Naive thymus-derived CD8-positive, alpha-beta T cell (primary cell): Measurements from ENCODE around the gene BCAS1. TPM values are rescaled to one million over a fixed set of nuclear protein-coding genes. Genes with fewer than 3 reads are reported as not detected.

Experiments used
- ATAC-seq, 2 donors: fragments of 150-1000 bp; cut with Tn5 transposase in 1 of 2; sonication (Bioruptor Pico), chemical (Tn5 transposase) in 1 of 2; 1 replicate in 1 of 2; 2 replicates in 1 of 2; pipeline ENCODE4 v1.10.0; 2021; ENCODE audit warnings: mild to moderate bottlenecking in 2 of 2, moderate library complexity in 2 of 2
- POLR2A ChIA-PET: fragments of 350-600 bp; sonication (Branson Sonifier 250); formaldehyde crosslinking; loops from one replicate; lab custom pipeline; 2021; ENCODE audit warnings: antibody characterized with exemption; lab: Charles Lee
- DNase-seq, 10 donors: peaks; one replicate each; pipeline versions ENCODE4 v3.0.0 to v3.0.0-alpha.2; 2020 to 2022
- H3K27ac Mint-ChIP-seq, 10 donors: one replicate each; pipeline ENCODE4 v1.8.0; 2020 to 2022; ENCODE audit warnings: mild to moderate bottlenecking in 10 of 10, mixed read lengths in 10 of 10, moderate library complexity in 4 of 10, inconsistent platforms in 1 of 10
- H3K27me3 Mint-ChIP-seq, 5 donors: one replicate each; pipeline ENCODE4 v1.8.0; 2021 to 2022; ENCODE audit warnings: mixed read lengths in 5 of 5
- H3K36me3 Mint-ChIP-seq, 3 donors: one replicate each; pipeline ENCODE4 v1.8.0; 2020 to 2022; ENCODE audit warnings: mixed read lengths in 3 of 3, mild to moderate bottlenecking in 2 of 3, inconsistent platforms in 1 of 3
- H3K4me1 Mint-ChIP-seq, 4 donors: one replicate each; pipeline ENCODE4 v1.8.0; 2021 to 2022; ENCODE audit warnings: mixed read lengths in 4 of 4
- H3K4me3 Mint-ChIP-seq, 10 donors: one replicate each; pipeline ENCODE4 v1.8.0; 2020 to 2022; ENCODE audit warnings: mild to moderate bottlenecking in 10 of 10, mixed read lengths in 10 of 10, moderate library complexity in 6 of 10, inconsistent platforms in 1 of 10
- H3K9me3 Mint-ChIP-seq, 9 donors: one replicate each; pipeline ENCODE4 v1.8.0; 2020 to 2022; ENCODE audit warnings: mixed read lengths in 9 of 9, mild to moderate bottlenecking in 3 of 9, inconsistent platforms in 1 of 9, moderate library complexity in 1 of 9
- polyA plus RNA-seq, 3 donors: library from polyadenylated mRNA; unstranded; fragments of 300-500 nt; fragmentation: Illumina TruSeq; gene quantifications; one replicate each; pipeline ENCODE4 v1.2.3, GENCODE V29; 2021
- total RNA-seq, 8 experiments: library from RNA in 2 of 8; stranded (reverse) in 2 of 8; gene quantifications; one replicate each; pipeline ENCODE4 v1.2.3 and lab custom pipeline; 2021 to 2026

BCAS1 gene
- total and polyA plus RNA-seq, 5 experiments from 2014 or later: not detected

DNA sequence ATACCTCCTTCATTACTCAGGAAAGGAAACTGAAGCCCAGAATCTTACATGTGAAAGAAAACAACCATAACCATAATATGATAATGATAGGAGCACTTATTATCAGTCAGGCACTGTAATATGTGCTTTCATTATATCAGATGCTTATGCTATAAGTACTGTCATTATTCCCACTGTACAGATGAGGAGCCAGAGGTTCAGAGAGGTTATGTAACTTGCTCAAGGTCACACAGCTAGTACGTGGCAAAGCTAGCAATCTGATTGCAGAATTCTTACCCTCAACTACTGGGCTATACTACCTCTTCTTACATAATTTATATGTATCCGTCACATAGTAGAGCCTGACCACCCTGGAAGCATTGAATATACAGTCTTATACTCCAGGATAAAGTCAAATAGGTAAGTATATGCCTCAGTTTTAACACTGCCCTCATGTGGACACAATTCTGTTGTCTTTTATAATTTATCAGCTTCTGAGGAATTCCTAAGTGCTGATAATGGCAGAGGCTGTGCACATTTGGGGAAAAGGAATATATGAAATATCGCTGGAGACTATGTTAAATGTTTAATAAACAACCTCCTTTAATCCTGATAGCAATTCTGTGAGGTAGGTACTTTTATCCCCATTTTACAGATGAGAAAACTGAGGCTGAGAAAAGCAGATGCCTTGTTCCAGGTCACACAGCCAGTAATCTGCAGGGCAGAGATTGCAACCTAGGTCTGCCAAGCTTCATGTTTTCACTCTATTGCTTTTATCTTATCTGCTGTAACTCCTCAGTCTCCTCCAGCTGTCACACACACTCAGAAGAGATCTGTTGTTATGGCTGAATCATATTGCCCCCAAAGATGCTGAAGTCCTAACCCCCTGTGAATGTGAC lies 13.4 kb downstream of the BCAS1 start:
- DNase-seq: no peak
- Mint-ChIP-seq H3K27ac (peak overlapping the region in 1 of 10 donors; percentile 48), H3K36me3 (no peaks in the 10 kb centered on the region), H3K4me1 (peaks cover 0 to 8% (median 6%) of the 10 kb centered on the region in 4 donors), H3K4me3 (no peak overlapping the region), H3K27me3 (peaks cover 0 to 2% (median 0%) of the 10 kb centered on the region in 5 donors), H3K9me3 (peaks cover 0 to 2% (median 0%) of the 10 kb centered on the region in 9 donors)
- POLR2A ChIA-PET: no interaction called here
- ATAC-seq: no peak

DNA sequence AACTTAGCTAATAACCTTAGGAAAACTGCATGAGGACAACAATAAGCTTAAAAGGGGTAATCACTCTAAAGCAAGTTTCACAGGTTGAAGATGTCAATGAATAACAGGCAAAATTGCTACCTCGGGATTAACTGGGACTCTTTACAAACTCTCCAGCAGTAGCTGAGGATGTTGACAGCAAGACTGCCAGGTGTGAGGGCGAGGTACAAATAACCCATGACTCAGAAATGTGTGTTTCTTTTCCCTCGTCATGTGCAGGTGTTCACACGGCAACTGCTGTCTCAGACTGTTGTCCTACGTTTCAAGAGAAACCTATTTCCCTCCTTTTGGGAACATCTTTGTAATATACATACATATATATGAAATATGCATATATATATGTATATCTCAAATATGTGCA lies 15.9 kb downstream of the BCAS1 start:
- Mint-ChIP-seq H3K27me3 (peaks cover 0 to 13% (median 4%) of the 10 kb centered on the region in 5 donors), H3K4me1 (peaks cover 0 to 8% (median 7%) of the 10 kb centered on the region in 4 donors), H3K27ac (no peak overlapping the region), H3K9me3 (peaks cover 0 to 2% (median 0%) of the 10 kb centered on the region in 9 donors), H3K4me3 (no peak overlapping the region), H3K36me3 (peaks cover 0 to 4% (median 0%) of the 10 kb centered on the region in 3 donors)
- ATAC-seq: no peak
- POLR2A ChIA-PET: no interaction called here
- DNase-seq: no peak

DNA sequence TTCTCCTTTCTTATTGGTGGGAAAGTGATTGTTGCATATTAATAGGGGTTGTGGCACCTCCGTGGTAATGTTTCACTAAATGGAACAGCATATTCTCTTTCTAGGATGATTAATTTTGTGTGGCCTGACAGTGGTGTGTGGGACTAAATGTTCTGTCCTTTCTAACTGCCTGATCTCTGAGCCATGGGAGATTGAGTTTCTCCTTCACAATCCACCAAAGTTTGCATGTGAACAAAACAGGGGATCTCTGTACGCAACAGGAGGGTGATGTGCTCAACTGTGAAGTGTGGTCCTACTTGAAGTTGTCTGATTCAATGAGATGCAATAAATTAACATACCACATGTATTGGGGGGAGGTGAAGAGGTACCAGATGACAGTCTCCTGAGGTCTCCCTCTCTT lies 19.3 kb downstream of the BCAS1 start:
- ATAC-seq: no peak
- H3K27ac Mint-ChIP-seq: no peak overlapping the region

DNA sequence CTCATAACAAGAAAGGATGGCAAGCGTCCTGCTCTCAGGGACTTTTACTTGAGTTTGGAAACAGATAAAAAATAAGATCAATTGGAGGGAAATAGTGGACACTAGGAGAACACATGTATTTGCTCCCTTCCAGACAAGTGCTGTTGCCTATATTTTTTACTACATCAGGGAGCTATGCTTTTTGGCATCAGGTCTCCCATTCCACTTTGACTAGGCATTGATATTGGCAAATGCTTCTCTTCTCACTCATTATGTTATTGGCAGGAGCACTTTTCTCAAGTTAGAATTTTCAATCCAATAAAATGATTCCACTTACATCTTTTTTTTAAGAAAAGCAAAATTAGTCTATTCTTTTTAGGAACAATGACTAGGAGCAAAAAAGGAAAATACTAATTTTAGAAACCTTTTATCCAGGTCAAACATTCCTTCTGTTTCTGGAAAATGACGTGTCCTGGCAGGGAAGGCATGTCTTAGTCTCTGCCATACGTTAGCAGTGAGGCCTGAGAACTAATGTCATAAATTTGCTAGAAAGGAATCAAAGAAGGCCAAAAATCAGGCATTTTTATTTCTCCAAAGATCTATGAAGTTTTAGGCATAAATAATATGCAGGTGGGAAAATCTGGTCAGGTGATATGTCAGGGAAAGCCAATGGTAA lies 21.4 kb downstream of the BCAS1 start:
- Mint-ChIP-seq H3K27ac (no peak overlapping the region), H3K4me3 (no peak overlapping the region), H3K36me3 (peaks cover 0 to 4% (median 0%) of the 10 kb centered on the region in 3 donors), H3K4me1 (peaks cover 3 to 8% (median 4%) of the 10 kb centered on the region in 4 donors), H3K9me3 (peaks cover 0 to 5% (median 2%) of the 10 kb centered on the region in 9 donors), H3K27me3 (peaks cover 0 to 13% (median 4%) of the 10 kb centered on the region in 5 donors)
- no peak for ATAC-seq
- POLR2A ChIA-PET: no interaction called here
- no peak for DNase-seq

More for the DNA sequence above, 19.3 kb downstream of the BCAS1 start:
- Mint-ChIP-seq H3K36me3 (peaks cover 0 to 4% (median 0%) of the 10 kb centered on the region in 3 donors), H3K4me1 (peaks cover 3 to 8% (median 4%) of the 10 kb centered on the region in 4 donors), H3K27me3 (peaks cover 0 to 13% (median 4%) of the 10 kb centered on the region in 5 donors), H3K9me3 (peaks cover 0 to 5% (median 0%) of the 10 kb centered on the region in 9 donors), H3K4me3 (no peak overlapping the region)
- POLR2A ChIA-PET: no interaction called here
- no peak for DNase-seq

DNA sequence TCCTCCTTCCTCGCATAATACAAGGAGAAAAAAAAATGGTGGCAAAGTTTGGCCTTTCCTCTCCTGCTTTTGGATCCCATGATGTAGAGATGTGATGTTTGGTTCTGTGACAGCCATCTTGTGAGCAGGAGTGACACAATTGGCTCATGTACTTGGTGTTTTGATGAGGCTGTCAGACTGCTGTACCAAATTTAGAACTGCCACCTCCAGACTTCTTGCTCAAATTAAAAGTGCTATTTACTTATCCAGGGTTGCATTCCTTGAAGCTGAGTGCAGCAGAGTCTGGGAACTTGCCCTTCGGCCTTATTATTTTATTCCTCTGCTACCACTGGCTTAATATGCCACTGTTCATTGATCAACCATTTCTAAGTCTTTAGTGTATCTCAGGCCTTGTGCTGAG lies 21.9 kb downstream of the BCAS1 start:
- Mint-ChIP-seq H3K27ac (no peak overlapping the region), H3K27me3 (peaks cover 0 to 13% (median 4%) of the 10 kb centered on the region in 5 donors)

DNA sequence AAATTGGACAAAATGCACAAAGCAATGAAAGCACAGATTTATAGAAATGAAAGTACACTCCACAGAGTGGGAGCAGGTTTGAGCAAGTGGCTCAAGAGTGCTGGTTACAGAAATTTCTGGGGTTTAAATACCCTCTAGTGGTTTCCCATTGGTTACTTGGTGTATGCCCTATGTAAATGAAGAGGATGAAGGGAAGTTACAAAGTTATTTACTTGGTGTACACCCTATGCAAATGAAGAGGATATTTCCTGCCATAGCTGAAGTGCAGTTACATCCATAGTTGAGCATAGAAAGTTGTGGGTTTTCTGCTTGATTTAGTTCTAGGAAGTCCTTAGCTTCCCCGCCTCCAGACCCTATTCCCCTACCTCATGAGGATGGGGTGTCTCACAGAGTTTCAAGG lies 22.7 kb downstream of the BCAS1 start:
- H3K27ac Mint-ChIP-seq: peak overlapping the region in 2 of 10 donors; percentile 34 to 40
- ATAC-seq: no peak

More for the DNA sequence above, 21.9 kb downstream of the BCAS1 start:
- ATAC-seq: no peak
- no peak overlapping the region for H3K4me3 Mint-ChIP-seq
- peaks cover 0 to 4% (median 2%) of the 10 kb centered on the region in 9 donors for H3K9me3 Mint-ChIP-seq
- POLR2A ChIA-PET: no interaction called here
- no peak for DNase-seq
- H3K4me1 Mint-ChIP-seq: peaks cover 3 to 8% (median 4%) of the 10 kb centered on the region in 4 donors
- peaks cover 0 to 4% (median 0%) of the 10 kb centered on the region in 3 donors for H3K36me3 Mint-ChIP-seq

DNA sequence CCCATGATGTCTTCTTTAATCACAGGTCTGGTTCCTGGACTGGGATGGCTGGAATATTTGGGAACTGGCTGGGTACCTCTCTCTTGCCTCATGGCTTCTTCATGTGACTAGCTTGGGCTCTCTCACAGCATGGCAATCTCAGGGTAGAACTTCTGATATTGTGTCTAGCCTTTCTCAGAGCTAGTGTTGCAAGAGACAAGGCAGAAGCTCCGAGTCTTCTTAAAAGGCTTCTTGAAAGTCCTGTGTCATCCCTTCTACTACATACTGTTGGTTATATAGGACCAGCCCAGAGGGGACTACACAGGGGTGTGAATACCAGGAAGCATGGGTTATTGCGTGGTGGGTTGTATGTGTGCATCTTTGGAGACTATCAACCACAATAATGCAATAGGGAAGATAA lies 23.3 kb downstream of the BCAS1 start:
- Mint-ChIP-seq H3K4me1 (peaks cover 3 to 8% (median 4%) of the 10 kb centered on the region in 4 donors), H3K27me3 (peaks cover 0 to 13% (median 4%) of the 10 kb centered on the region in 5 donors), H3K4me3 (no peak overlapping the region), H3K27ac (peak overlapping the region in 1 of 10 donors; percentile 2), H3K36me3 (peaks cover 0 to 4% (median 0%) of the 10 kb centered on the region in 3 donors), H3K9me3 (peaks cover 0 to 4% (median 2%) of the 10 kb centered on the region in 9 donors)
- ATAC-seq (no peak), DNase-seq (no peak)
- POLR2A ChIA-PET: no interaction called here

More for the DNA sequence above, 22.7 kb downstream of the BCAS1 start:
- POLR2A ChIA-PET: no interaction called here
- DNase-seq: no peak
- H3K4me3 Mint-ChIP-seq: no peak overlapping the region
- H3K9me3 Mint-ChIP-seq: peaks cover 0 to 4% (median 2%) of the 10 kb centered on the region in 9 donors
- peaks cover 3 to 8% (median 4%) of the 10 kb centered on the region in 4 donors for H3K4me1 Mint-ChIP-seq
- peaks cover 0 to 13% (median 4%) of the 10 kb centered on the region in 5 donors for H3K27me3 Mint-ChIP-seq
- peaks cover 0 to 4% (median 0%) of the 10 kb centered on the region in 3 donors for H3K36me3 Mint-ChIP-seq

DNA sequence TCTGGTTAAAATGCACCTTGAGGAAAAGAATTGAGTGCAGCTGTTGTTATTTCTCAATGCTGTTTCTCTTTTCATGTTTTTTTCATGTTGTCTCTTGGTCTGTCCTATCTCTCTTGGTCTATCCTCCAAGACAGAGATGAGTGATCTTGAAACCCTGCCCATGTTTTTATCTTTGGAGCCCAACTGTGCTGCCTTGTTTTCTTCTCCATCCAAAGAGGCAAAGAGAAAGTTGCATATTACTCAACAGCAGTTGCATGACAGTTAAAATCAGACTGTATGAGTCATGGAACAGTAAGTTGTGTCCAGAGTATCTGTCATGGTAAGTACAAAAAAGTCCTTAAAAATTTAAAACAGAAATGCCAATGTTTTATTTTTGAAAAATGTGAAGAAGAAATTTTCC lies 26.2 kb downstream of the BCAS1 start:
- H3K9me3 Mint-ChIP-seq: peaks cover 0 to 4% (median 2%) of the 10 kb centered on the region in 9 donors
- peaks cover 3 to 8% (median 4%) of the 10 kb centered on the region in 4 donors for H3K4me1 Mint-ChIP-seq
- ATAC-seq (no peak), DNase-seq (no peak)
- no peaks in the 10 kb centered on the region for H3K36me3 Mint-ChIP-seq
- no peak overlapping the region for H3K4me3 Mint-ChIP-seq
- POLR2A ChIA-PET: no interaction called here
- H3K27me3 Mint-ChIP-seq: peaks cover 0 to 4% (median 0%) of the 10 kb centered on the region in 5 donors
- no peak overlapping the region for H3K27ac Mint-ChIP-seq

DNA sequence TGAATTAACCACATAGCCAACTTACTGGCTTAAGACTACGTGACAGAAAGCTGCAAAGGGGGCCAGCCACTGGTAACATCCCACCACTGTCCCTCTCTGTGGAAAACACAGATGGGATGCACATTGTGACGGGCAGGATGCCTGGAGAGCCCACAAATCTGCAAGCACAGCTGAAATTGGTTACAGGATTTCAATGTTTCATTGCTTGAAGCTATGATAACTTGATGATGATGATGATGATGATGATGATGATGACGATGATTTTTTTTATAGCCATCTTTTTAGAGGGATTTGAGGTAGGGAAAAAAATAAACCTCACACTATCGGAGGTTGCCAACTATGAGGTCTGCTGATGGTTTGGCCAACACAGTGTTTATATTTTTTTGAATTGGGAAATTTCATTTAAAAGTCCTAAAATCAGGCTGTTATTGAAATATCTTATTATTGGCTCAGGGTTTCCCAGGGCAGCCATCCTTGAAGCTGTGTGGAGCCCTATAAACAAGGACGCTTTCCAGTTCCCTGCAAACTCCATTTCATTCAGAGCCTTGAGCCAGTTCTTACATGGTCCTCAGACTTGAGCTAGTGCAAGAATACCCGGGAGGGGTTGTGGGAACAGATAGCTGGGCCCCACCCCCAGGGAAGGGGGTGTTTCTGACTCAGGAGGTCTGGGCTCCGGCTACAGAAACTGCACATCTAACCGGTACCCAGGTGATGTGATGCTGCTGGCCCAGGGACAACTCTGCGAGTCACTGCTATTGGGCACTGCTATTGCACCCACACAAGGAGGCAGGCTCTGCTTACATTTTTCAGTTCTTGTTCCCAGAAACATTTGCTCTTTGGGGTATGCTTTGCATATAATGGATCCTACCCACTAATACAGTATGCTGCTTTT lies 27.1 kb downstream of the BCAS1 start:
- no peak overlapping the region for H3K27ac Mint-ChIP-seq

DNA sequence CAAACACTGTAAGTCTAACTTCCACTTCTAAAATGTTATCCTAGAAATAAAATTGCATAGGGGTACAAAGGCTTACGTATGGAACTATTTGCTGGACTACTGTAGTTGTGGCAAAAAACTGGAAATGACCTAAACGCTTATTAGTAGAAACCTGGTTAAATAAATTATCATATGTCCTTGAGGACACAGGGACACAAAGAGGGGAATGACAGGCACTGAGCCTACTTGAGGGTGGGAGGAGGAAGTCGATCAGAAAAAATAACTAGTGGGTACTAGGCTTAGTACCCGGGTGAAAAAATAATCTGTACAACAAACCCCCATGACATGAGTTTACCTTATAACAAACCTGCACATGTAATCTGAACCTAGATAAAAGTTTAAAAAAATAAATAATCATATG lies 28.4 kb downstream of the BCAS1 start:
- H3K4me1 Mint-ChIP-seq: no peaks in the 10 kb centered on the region
- H3K27ac Mint-ChIP-seq: no peak overlapping the region
- H3K36me3 Mint-ChIP-seq: no peaks in the 10 kb centered on the region
- peaks cover 0 to 2% (median 0%) of the 10 kb centered on the region in 9 donors for H3K9me3 Mint-ChIP-seq
- POLR2A ChIA-PET: interaction anchor here (0.6 to 0.7 kb wide), 2 partner anchors 428 to 456 kb away, joined by 3 to 4 read pairs; no protein-coding TSS in a partner anchor
- H3K27me3 Mint-ChIP-seq: peaks cover 0 to 4% (median 3%) of the 10 kb centered on the region in 5 donors
- no peak overlapping the region for H3K4me3 Mint-ChIP-seq
- ATAC-seq: no peak
- DNase-seq: no peak

More for the DNA sequence above, 27.1 kb downstream of the BCAS1 start:
- Mint-ChIP-seq H3K4me3 (no peak overlapping the region), H3K9me3 (peaks cover 0 to 4% (median 2%) of the 10 kb centered on the region in 9 donors), H3K4me1 (peaks cover 3 to 8% (median 4%) of the 10 kb centered on the region in 4 donors), H3K27me3 (peaks cover 0 to 4% (median 0%) of the 10 kb centered on the region in 5 donors), H3K36me3 (no peaks in the 10 kb centered on the region)
- DNase-seq: no peak
- no peak for ATAC-seq
- POLR2A ChIA-PET: no interaction called here

DNA sequence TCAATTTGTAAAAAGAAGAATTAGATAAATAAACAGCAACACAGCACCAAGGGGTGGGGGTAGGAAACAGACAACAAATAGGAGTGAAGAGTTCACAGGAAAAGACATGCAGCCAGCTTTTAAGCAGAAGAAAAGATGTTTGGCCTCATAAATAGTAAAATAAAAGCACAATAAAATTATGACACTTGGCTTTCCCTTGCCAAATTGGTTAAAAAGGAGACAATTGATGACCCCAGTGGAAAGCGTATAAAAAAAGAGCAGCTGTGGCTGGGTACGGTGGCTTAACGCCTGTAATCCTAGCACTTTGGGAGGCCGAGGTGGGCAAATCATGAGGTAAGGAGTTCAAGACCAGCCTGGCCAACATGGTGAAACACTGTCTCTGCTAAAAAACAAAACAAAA lies 29.1 kb downstream of the BCAS1 start:
- DNase-seq: no peak
- peaks cover 0 to 4% (median 3%) of the 10 kb centered on the region in 5 donors for H3K27me3 Mint-ChIP-seq

DNA sequence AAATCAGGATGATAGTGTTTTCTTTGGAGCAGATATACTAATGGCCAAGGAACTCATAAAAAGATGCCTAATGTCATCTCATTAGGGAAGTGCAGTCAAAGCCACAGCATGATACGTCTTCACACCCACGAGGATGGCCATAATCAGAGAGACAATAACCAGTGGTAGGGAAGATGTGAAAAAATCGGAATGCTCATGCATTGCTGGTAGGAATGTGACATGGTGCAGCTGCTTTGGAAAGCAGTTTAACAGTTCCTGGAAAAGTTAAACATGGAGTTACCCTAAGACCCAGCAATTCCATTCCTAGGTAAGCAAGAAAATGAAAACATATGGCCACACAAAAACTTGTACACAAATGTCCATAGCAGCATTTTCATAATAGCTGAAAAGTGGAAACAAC lies 29.9 kb downstream of the BCAS1 start:
- ATAC-seq (no peak), DNase-seq (no peak)
- H3K4me3 Mint-ChIP-seq: no peak overlapping the region
- POLR2A ChIA-PET: no interaction called here
- H3K36me3 Mint-ChIP-seq: no peaks in the 10 kb centered on the region
- peaks cover 0 to 2% (median 0%) of the 10 kb centered on the region in 9 donors for H3K9me3 Mint-ChIP-seq
- H3K27me3 Mint-ChIP-seq: peaks cover 0 to 4% (median 3%) of the 10 kb centered on the region in 5 donors
- H3K27ac Mint-ChIP-seq: no peak overlapping the region
- H3K4me1 Mint-ChIP-seq: no peaks in the 10 kb centered on the region

More for the DNA sequence above, 29.1 kb downstream of the BCAS1 start:
- no peak for ATAC-seq
- POLR2A ChIA-PET: no interaction called here
- Mint-ChIP-seq H3K36me3 (no peaks in the 10 kb centered on the region), H3K4me3 (no peak overlapping the region), H3K27ac (no peak overlapping the region), H3K9me3 (peaks cover 0 to 2% (median 0%) of the 10 kb centered on the region in 9 donors), H3K4me1 (no peaks in the 10 kb centered on the region)
